WTC11 (cell line): ENCODE measurements around the gene TMEM100. TPM values are rescaled to one million over a fixed set of nuclear protein-coding genes. Genes with fewer than 3 reads are reported as not detected.

Experiments used
- ATAC-seq: fragments of 200-7000 bp; cut with Tn5 transposase; 2 replicates; pipeline ENCODE4 v1.10.0; 2021; ENCODE audit warnings: mild to moderate bottlenecking, moderate library complexity
- CTCF ChIA-PET: fragments of 300-600 bp; sonication (Branson Sonifier 250); formaldehyde crosslinking; loops from one replicate; lab custom pipeline; 2021; ENCODE audit warnings: antibody characterized with exemption; lab: Charles Lee
- POLR2A ChIA-PET: fragments of 350-600 bp; sonication (Branson Sonifier 250); formaldehyde crosslinking; loops from one replicate; lab custom pipeline; 2021; ENCODE audit warnings: antibody characterized with exemption; lab: Charles Lee
- DNase-seq: peaks from one replicate; pipeline ENCODE4 v3.0.0; 2021; ENCODE audit warnings: low spot score
- H3K27ac Mint-ChIP-seq: 2 replicates; pipeline ENCODE4 v1.8.0; 2021; ENCODE audit warnings: mixed read lengths
- H3K27me3 Mint-ChIP-seq: 2 replicates; pipeline ENCODE4 v1.8.0; 2021; ENCODE audit warnings: low read depth, mild to moderate bottlenecking, moderate library complexity, mixed read lengths
- H3K36me3 Mint-ChIP-seq: 2 replicates; pipeline ENCODE4 v1.8.0; 2021; ENCODE audit warnings: mixed read lengths
- H3K4me1 Mint-ChIP-seq: 2 replicates; pipeline ENCODE4 v1.8.0; 2022; ENCODE audit warnings: mixed read lengths
- H3K4me3 Mint-ChIP-seq: 2 replicates; pipeline ENCODE4 v1.8.0; 2021; ENCODE audit warnings: mild to moderate bottlenecking, moderate library complexity, mixed read lengths
- H3K9me3 Mint-ChIP-seq: 2 replicates; pipeline ENCODE4 v1.8.0; 2021; ENCODE audit warnings: mixed read lengths
- CBFB ChIP-seq: sonication (generic); formaldehyde crosslinking; IDR thresholded peaks from 2 replicates; pipeline ENCODE4 v1.8.1; 2022; ENCODE audit warnings: mild to moderate bottlenecking, low read depth, missing genetic modification reagents
- CTCF ChIP-seq: fragments of 200-600 bp; IDR thresholded peaks from 2 replicates; pipeline ENCODE4 v1.8.0; 2022; ENCODE audit warnings: antibody characterized with exemption
- NFE2L1 ChIP-seq: sonication (generic); formaldehyde crosslinking; IDR thresholded peaks from 2 replicates; pipeline ENCODE4 v1.8.1; 2023; ENCODE audit warnings: missing genetic modification reagents
- NR3C1 ChIP-seq: sonication (generic); formaldehyde crosslinking; conservative IDR thresholded peaks from 2 replicates; pipeline ENCODE4 v1.8.1; 2023; ENCODE audit warnings: low read depth, mild to moderate bottlenecking, missing genetic modification reagents
- SMAD3 ChIP-seq: sonication (generic); formaldehyde crosslinking; IDR thresholded peaks from 2 replicates; pipeline ENCODE4 v1.8.0; 2022; ENCODE audit warnings: missing genetic modification reagents, mild to moderate bottlenecking, borderline replicate concordance
- TEAD1 ChIP-seq: sonication (generic); formaldehyde crosslinking; IDR thresholded peaks from 2 replicates; pipeline ENCODE4 v1.8.0; 2022; ENCODE audit warnings: mild to moderate bottlenecking, missing genetic modification reagents
- USF2 ChIP-seq: sonication (generic); formaldehyde crosslinking; IDR thresholded peaks from 2 replicates; pipeline ENCODE4 v1.8.1; 2023; ENCODE audit warnings: mild to moderate bottlenecking, missing genetic modification reagents, moderate library complexity
- ZBTB21 ChIP-seq: sonication (generic); formaldehyde crosslinking; IDR thresholded peaks from 2 replicates; pipeline ENCODE4 v1.8.1; 2023; ENCODE audit warnings: mild to moderate bottlenecking, missing genetic modification reagents, borderline replicate concordance
- ZNF232 ChIP-seq: sonication (generic); formaldehyde crosslinking; IDR thresholded peaks from 2 replicates; pipeline ENCODE4 v1.8.0; 2022; ENCODE audit warnings: mild to moderate bottlenecking, missing genetic modification reagents
- ZNF263 ChIP-seq: sonication (generic); formaldehyde crosslinking; IDR thresholded peaks from 2 replicates; pipeline ENCODE4 v1.8.1; 2022; ENCODE audit warnings: low read depth, mild to moderate bottlenecking, moderate library complexity, missing genetic modification reagents
- ZNF423 ChIP-seq: fragments of 250-450 bp; sonication (Bioruptor Pico); IDR thresholded peaks from 2 replicates; pipeline ENCODE4 v2.1.2; 2022; ENCODE audit warnings: mild to moderate bottlenecking, moderate library complexity
- ZNF512 ChIP-seq: sonication (generic); formaldehyde crosslinking; IDR thresholded peaks from 2 replicates; pipeline ENCODE4 v1.8.1; 2022; ENCODE audit warnings: missing genetic modification reagents, borderline replicate concordance
- ZNF532 ChIP-seq: fragments of 250-450 bp; sonication (Bioruptor Pico); IDR thresholded peaks from 2 replicates; pipeline ENCODE4 v1.9.0; 2021; ENCODE audit warnings: mild to moderate bottlenecking, borderline replicate concordance
- total RNA-seq: library from RNA; stranded (reverse); gene quantifications from 3 replicates; pipeline ENCODE4 v1.2.3, GENCODE V29; 2021
- TF ChIP-seq, protein P1 (sequence below): sonication (generic); formaldehyde crosslinking; IDR thresholded peaks from 2 replicates; pipeline ENCODE4 v1.8.1; 2023; ENCODE audit warnings: mild to moderate bottlenecking, missing genetic modification reagents, moderate library complexity
- TF ChIP-seq, protein P2 (sequence below): sonication (generic); formaldehyde crosslinking; conservative IDR thresholded peaks from 2 replicates; pipeline ENCODE4 v1.8.1; 2022; ENCODE audit warnings: mild to moderate bottlenecking, missing genetic modification reagents
- TF ChIP-seq, protein P3 (sequence below): sonication (generic); formaldehyde crosslinking; IDR thresholded peaks from 2 replicates; pipeline ENCODE4 v1.8.0; 2022; ENCODE audit warnings: mild to moderate bottlenecking, missing genetic modification reagents
- TF ChIP-seq, protein P4 (sequence below): fragments of 250-450 bp; sonication (Bioruptor Pico); IDR thresholded peaks from 2 replicates; pipeline ENCODE4 v1.8.0; 2021; ENCODE audit warnings: mild to moderate bottlenecking
- TF ChIP-seq, protein P5 (sequence below): sonication (generic); formaldehyde crosslinking; IDR thresholded peaks from 2 replicates; pipeline ENCODE4 v1.8.1; 2022; ENCODE audit warnings: low read depth, missing genetic modification reagents, borderline replicate concordance

The TMEM100 gene
- total RNA-seq, 1 experiment from 2014 or later, result 1.1 TPM

- ATAC-seq, result peak; percentile 77
- TF ChIP-seq, protein P1, sequence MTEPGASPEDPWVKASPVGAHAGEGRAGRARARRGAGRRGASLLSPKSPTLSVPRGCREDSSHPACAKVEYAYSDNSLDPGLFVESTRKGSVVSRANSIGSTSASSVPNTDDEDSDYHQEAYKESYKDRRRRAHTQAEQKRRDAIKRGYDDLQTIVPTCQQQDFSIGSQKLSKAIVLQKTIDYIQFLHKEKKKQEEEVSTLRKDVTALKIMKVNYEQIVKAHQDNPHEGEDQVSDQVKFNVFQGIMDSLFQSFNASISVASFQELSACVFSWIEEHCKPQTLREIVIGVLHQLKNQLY (CRISPR knock-in tag), result no peak
- no peak for TF ChIP-seq USF2 (CRISPR knock-in tag)
- TF ChIP-seq ZNF232 (CRISPR knock-in tag), result no peak
- POLR2A ChIA-PET, result no interaction called here
These were observed 47.7 kb upstream of the TMEM100 start for GRCh38 chr17:55770196-55770870.

DNA sequence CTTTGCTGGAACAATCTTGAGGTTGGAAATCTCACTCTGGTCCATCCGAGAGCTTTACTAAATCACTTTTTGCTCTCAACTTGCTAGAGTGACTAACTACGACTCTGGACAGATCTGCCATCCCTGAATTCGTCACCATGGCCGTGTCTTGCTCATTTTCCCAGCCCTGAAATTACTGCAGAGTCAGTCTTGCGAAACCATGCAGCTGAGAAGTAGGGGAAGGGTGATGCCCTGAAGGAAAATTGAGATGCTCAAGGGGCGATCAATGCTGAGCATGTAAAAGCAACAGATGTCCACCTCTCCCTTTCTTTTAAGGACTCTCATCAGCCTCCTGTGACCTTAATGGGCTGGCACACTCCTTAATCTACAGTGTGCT, 46.9 kb upstream of the TMEM100 start:
- Mint-ChIP-seq H3K9me3 (no peaks in the 10 kb centered on the region), H3K27me3 (no peaks in the 10 kb centered on the region), H3K4me1 (peaks cover 2% of the 10 kb centered on the region; the same call in 1 of the 2 replicates), H3K4me3 (no peak overlapping the region), H3K27ac (no peak overlapping the region), H3K36me3 (no peaks in the 10 kb centered on the region; the same call in 1 of the 2 replicates)
- ATAC-seq, result no peak
- ChIA-PET CTCF (interaction anchor here (0.6 to 3.4 kb wide), 12 partner anchors 19 to 243 kb away, joined by 3 to 21 read pairs (median 5); partner anchors contain the start of gene PCTP), POLR2A (no interaction called here)
- no peak for DNase-seq
- TF ChIP-seq, protein P2, sequence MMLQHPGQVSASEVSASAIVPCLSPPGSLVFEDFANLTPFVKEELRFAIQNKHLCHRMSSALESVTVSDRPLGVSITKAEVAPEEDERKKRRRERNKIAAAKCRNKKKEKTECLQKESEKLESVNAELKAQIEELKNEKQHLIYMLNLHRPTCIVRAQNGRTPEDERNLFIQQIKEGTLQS (CRISPR knock-in tag), result no peak
- TF ChIP-seq, protein P3, sequence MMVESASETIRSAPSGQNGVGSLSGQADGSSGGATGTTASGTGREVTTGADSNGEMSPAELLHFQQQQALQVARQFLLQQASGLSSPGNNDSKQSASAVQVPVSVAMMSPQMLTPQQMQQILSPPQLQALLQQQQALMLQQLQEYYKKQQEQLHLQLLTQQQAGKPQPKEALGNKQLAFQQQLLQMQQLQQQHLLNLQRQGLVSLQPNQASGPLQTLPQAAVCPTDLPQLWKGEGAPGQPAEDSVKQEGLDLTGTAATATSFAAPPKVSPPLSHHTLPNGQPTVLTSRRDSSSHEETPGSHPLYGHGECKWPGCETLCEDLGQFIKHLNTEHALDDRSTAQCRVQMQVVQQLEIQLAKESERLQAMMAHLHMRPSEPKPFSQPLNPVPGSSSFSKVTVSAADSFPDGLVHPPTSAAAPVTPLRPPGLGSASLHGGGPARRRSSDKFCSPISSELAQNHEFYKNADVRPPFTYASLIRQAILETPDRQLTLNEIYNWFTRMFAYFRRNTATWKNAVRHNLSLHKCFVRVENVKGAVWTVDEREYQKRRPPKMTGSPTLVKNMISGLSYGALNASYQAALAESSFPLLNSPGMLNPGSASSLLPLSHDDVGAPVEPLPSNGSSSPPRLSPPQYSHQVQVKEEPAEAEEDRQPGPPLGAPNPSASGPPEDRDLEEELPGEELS, result no peak
- TF ChIP-seq ZNF512 (no peak), ZNF232 (CRISPR knock-in tag) (no peak), CBFB (CRISPR knock-in tag) (no peak), SMAD3 (CRISPR knock-in tag) (no peak), NR3C1 (CRISPR knock-in tag) (no peak), TEAD1 (CRISPR knock-in tag) (no peak), ZNF532 (CRISPR knock-in tag) (no peak), NFE2L1 (CRISPR knock-in tag) (no peak), CTCF (no peak), ZNF423 (CRISPR knock-in tag) (no peak), ZNF263 (CRISPR knock-in tag) (no peak), ZBTB21 (CRISPR knock-in tag) (no peak)
- TF ChIP-seq, protein P4, sequence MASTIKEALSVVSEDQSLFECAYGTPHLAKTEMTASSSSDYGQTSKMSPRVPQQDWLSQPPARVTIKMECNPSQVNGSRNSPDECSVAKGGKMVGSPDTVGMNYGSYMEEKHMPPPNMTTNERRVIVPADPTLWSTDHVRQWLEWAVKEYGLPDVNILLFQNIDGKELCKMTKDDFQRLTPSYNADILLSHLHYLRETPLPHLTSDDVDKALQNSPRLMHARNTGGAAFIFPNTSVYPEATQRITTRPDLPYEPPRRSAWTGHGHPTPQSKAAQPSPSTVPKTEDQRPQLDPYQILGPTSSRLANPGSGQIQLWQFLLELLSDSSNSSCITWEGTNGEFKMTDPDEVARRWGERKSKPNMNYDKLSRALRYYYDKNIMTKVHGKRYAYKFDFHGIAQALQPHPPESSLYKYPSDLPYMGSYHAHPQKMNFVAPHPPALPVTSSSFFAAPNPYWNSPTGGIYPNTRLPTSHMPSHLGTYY (CRISPR knock-in tag), result no peak
- TF ChIP-seq, protein P5, sequence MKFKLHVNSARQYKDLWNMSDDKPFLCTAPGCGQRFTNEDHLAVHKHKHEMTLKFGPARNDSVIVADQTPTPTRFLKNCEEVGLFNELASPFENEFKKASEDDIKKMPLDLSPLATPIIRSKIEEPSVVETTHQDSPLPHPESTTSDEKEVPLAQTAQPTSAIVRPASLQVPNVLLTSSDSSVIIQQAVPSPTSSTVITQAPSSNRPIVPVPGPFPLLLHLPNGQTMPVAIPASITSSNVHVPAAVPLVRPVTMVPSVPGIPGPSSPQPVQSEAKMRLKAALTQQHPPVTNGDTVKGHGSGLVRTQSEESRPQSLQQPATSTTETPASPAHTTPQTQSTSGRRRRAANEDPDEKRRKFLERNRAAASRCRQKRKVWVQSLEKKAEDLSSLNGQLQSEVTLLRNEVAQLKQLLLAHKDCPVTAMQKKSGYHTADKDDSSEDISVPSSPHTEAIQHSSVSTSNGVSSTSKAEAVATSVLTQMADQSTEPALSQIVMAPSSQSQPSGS (CRISPR knock-in tag), result no peak

More at GRCh38 chr17:55770196-55770870, 47.7 kb upstream of the TMEM100 start:
- Mint-ChIP-seq H3K9me3 (no peaks in the 10 kb centered on the region), H3K27ac (no peak overlapping the region), H3K27me3 (no peaks in the 10 kb centered on the region), H3K4me1 (peaks cover 4% of the 10 kb centered on the region; the same call in 1 of the 2 replicates), H3K4me3 (no peak overlapping the region), H3K36me3 (no peaks in the 10 kb centered on the region; the same call in 1 of the 2 replicates)
- DNase-seq, result no peak
- CTCF ChIA-PET, result interaction anchor here (0.6 to 3.4 kb wide), 14 partner anchors 8 to 330 kb away, joined by 3 to 21 read pairs (median 4); partner anchors contain the start of gene PCTP
